ENCODE results near the gene DLG1. TPM values are rescaled to one million over a fixed set of nuclear protein-coding genes. Genes with fewer than 3 reads are reported as not detected.

Gene DLG1
- total RNA-seq, 2 experiments from 2014 or later = 58.8 to 78.4 TPM

DNA sequence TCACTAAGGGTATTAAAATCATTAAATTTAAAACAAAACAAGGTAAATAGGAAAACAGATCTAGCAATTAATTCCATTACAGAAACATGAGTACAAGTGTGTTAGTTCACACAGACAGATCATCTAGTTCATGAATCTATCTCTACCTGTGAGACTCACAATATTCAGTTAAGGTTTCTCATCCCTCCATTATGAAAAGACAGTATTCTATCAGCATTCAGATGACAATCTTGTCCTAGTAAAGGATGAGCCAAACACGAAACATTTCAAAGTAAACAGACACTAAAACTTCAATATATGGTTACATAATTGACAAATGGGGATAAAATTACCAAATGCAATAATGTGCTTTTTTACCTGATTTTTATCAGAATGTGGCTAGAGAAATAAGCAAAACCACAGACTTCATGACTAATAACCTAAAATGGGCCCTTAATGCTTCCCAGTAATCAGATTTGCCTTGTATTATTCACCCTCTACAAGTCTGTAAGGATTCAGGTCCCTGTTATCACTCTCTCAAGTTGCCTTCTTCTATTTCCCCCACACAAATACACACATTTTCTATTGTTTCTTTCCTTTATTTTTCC is 126.8 kb downstream of the DLG1 start:
- Mint-ChIP-seq H3K4me3 (no peak overlapping the region), H3K36me3 (ENCODE audit: low read depth) (no peaks in the 10 kb centered on the region), H3K9me3 (ENCODE audit: low read depth) (no peaks in the 10 kb centered on the region), H3K4me1 (peaks cover 18% of the 10 kb centered on the region), H3K27ac (no peak overlapping the region), H3K27me3 (no peaks in the 10 kb centered on the region)
- POLR2A ChIA-PET = no interaction called here
- DNase-seq (no peak), ATAC-seq (no peak)
- intact Hi-C loops (cut with DNase I, micrococcal nuclease) = no loop called here
- CTCF ChIA-PET = interaction anchor here (0.7 to 0.8 kb wide), 2 partner anchors 16 to 159 kb away, joined by 3 to 4 read pairs; no protein-coding TSS in a partner anchor

DNA sequence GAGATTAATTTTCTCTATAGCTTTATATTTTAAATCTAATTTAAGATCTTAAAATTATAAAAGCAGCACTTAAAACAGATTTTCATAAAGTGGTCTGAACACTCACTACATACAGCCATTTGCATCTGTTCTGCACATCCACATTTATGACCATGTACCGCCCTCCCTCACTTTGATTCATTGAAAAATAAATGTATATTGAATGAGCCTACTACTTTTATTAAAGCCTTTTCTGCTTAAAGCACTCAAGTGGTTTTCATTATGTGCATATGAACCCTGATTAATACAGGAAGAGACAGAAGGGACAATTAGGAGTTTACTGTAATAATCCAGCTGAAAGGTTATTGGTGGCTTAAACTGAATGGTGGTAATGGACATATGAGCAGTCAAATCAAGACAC is 129.4 kb downstream of the DLG1 start:
- peaks cover 14% of the 10 kb centered on the region for H3K4me1 Mint-ChIP-seq
- DNase-seq = no peak
- no peak overlapping the region for H3K4me3 Mint-ChIP-seq
- ChIA-PET CTCF (interaction anchor here (1.1 to 2.1 kb wide), 3 partner anchors 18 to 20 kb away, joined by 3 to 7 read pairs (median 3); no protein-coding TSS in a partner anchor), POLR2A (no interaction called here)
- no peak overlapping the region for H3K27ac Mint-ChIP-seq
- ATAC-seq = no peak
- no peaks in the 10 kb centered on the region for H3K9me3 Mint-ChIP-seq (ENCODE audit: low read depth)
- no peaks in the 10 kb centered on the region for H3K27me3 Mint-ChIP-seq
- intact Hi-C loops (cut with DNase I, micrococcal nuclease) = no loop called here
- H3K36me3 Mint-ChIP-seq (ENCODE audit: low read depth) = peaks cover 9% of the 10 kb centered on the region

DNA sequence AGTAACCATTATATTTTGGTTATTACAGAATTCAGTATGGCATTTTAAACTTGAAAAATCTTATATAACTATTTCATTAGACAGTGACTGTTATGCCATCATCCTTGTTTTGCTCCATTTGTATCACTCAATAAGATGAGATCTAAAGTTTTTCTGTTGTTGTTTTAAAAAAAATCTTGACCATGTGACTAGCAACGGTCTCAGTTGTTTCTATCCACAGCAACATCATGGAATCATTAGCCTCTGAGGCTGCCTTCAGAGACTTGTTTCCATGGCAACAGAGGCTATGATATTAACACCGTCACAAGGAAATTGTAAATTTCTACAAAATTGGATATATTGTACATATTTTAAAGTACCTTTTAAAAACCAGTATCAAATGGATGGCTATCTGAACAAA is 129.8 kb downstream of the DLG1 start:
- DNase-seq (no peak), ATAC-seq (no peak)
- intact Hi-C loops (cut with DNase I, micrococcal nuclease) = no loop called here
- Mint-ChIP-seq H3K9me3 (ENCODE audit: low read depth) (no peaks in the 10 kb centered on the region), H3K4me1 (peaks cover 14% of the 10 kb centered on the region), H3K36me3 (ENCODE audit: low read depth) (peaks cover 9% of the 10 kb centered on the region), H3K27me3 (no peaks in the 10 kb centered on the region), H3K4me3 (no peak overlapping the region), H3K27ac (no peak overlapping the region)
- ChIA-PET CTCF (interaction anchor here (1.1 to 2.1 kb wide), 3 partner anchors 18 to 20 kb away, joined by 3 to 7 read pairs (median 3); no protein-coding TSS in a partner anchor), POLR2A (no interaction called here)

DNA sequence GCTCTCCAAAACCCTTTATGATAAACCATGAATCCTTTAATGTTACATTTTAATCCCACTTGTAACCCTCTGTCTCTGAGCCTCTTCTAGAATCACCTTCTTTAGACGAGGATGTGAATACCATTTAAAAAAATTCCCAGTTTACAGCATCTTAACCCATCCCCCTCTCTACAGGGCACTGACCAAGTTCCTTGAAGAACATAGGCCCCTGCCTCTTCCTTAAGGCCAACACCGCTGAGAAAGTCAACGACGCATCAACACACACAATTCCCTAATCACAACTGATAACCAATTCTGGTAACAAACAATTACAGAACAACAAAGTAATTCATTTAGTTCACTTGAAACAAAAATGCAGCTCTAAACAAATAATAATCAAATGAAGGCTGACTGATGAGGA is 130.3 kb downstream of the DLG1 start:
- H3K4me1 Mint-ChIP-seq = peaks cover 17% of the 10 kb centered on the region
- CTCF ChIA-PET = interaction anchor here (1.1 to 2.1 kb wide), 3 partner anchors 18 to 21 kb away, joined by 3 to 7 read pairs (median 3); no protein-coding TSS in a partner anchor

DNA sequence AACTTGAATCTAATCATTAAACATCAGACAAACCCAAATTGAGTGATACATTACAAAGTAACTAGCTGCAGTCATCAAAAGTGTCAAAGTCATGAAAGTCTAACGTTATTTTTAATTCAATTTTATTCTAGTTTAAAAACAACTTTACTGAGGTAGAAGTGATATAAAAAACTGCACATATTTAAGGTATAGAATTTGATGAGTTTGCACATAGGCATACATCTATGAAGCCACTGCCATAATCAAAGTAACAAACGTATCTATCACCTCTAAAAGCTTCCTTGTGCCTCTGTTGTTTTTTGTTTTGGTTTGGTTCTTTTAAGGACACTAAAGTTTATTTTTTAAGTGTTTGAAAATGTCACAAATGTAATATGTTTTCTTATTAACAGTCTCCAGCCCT is 130.9 kb downstream of the DLG1 start:
- Mint-ChIP-seq H3K4me1 (peaks cover 21% of the 10 kb centered on the region), H3K4me3 (no peak overlapping the region), H3K27ac (no peak overlapping the region), H3K27me3 (no peaks in the 10 kb centered on the region), H3K36me3 (ENCODE audit: low read depth) (peaks cover 14% of the 10 kb centered on the region), H3K9me3 (ENCODE audit: low read depth) (no peaks in the 10 kb centered on the region)
- CTCF ChIA-PET = interaction anchor here (1.2 kb wide), 1 partner anchor 17 kb away, joined by 3 read pairs; no protein-coding TSS in a partner anchor
- no peak for ATAC-seq
- no peak for DNase-seq
- intact Hi-C loops (cut with DNase I, micrococcal nuclease) = no loop called here
- POLR2A ChIA-PET = no interaction called here

More for the DNA sequence above, 130.3 kb downstream of the DLG1 start:
- Mint-ChIP-seq H3K4me3 (no peak overlapping the region), H3K27me3 (no peaks in the 10 kb centered on the region), H3K9me3 (ENCODE audit: low read depth) (no peaks in the 10 kb centered on the region), H3K36me3 (ENCODE audit: low read depth) (peaks cover 11% of the 10 kb centered on the region), H3K27ac (no peak overlapping the region)
- POLR2A ChIA-PET = no interaction called here
- no peak for DNase-seq
- no peak for ATAC-seq
- intact Hi-C loops (cut with DNase I, micrococcal nuclease) = no loop called here

DNA sequence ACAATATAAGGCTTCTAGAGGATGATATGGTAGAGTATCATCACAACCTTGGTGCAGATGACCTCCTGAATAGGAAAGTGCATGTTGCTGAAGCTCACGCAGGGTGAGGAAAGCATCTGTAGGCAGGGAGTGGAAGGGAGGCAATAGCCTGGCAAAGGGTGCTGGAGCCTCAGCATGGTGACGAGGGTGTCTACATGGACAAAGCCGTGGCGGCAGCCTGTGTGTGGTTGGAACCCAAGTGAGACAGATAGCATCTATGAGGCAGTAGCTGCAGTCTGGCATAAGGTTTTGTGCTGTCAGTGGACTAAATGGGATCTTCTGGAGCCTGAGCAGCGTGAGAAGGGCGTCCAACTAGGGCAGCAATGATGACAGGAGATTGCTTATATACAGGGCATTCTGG is 132.5 kb downstream of the DLG1 start:
- no peak overlapping the region for H3K4me3 Mint-ChIP-seq
- CTCF ChIA-PET = interaction anchor here (0.9 to 1.0 kb wide), 3 partner anchors 9 to 336 kb away, joined by 3 read pairs; no protein-coding TSS in a partner anchor
- intact Hi-C loops (cut with DNase I, micrococcal nuclease) = no loop called here

DNA sequence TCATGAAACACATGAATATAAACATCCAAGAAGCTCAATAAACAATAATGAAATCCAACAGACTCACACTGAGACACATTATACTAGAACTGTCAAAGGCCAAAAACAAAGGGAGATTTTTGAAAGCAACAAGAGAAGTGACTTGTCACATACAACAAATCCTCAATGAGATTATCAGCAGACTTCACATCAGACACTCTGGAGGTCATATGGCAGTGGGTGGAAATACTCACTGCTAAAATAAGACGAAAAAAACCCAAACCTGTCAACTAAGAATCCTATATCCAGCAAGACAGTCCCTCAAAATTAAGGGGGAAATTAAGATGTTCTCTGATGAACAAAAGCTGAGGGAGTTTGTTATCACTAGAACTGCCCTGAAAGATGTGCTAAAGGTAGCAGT is 143.4 kb downstream of the DLG1 start:
- Mint-ChIP-seq H3K27me3 (no peaks in the 10 kb centered on the region), H3K4me1 (no peaks in the 10 kb centered on the region), H3K27ac (no peak overlapping the region), H3K36me3 (ENCODE audit: low read depth) (peaks cover 46% of the 10 kb centered on the region), H3K9me3 (ENCODE audit: low read depth) (peaks cover 28% of the 10 kb centered on the region), H3K4me3 (no peak overlapping the region)
- CTCF ChIA-PET = interaction anchor here (1.4 kb wide), 1 partner anchor 20 kb away, joined by 6 read pairs; no protein-coding TSS in a partner anchor
- ATAC-seq (no peak), DNase-seq (no peak)
- intact Hi-C loops (cut with DNase I, micrococcal nuclease) = no loop called here
- POLR2A ChIA-PET = no interaction called here

More for the DNA sequence above, 132.5 kb downstream of the DLG1 start:
- ATAC-seq (no peak), DNase-seq (no peak)
- Mint-ChIP-seq H3K36me3 (ENCODE audit: low read depth) (peaks cover 14% of the 10 kb centered on the region), H3K9me3 (ENCODE audit: low read depth) (no peaks in the 10 kb centered on the region), H3K27me3 (no peaks in the 10 kb centered on the region), H3K27ac (no peak overlapping the region), H3K4me1 (peaks cover 19% of the 10 kb centered on the region)
- POLR2A ChIA-PET = no interaction called here

DNA sequence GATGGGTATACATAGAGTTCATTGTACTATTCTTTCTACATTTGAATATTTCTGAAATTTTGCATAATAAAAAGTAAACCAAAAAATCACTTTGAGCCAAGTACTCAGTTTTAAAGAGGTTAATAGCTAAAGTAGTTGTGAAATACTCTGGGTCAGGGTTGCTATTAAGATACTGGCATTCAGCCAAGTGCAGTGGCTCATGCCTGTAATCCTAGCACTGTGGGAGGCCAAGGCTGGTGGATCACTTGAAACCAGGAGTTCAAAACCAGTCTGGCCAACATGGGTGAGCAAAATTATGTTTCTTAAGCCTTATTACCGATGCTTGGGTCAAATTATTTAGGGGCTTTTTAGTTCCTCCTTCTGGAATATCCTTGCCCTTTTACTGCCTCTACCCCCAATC is 146.8 kb downstream of the DLG1 start:
- intact Hi-C loops (cut with DNase I, micrococcal nuclease) = no loop called here
- Mint-ChIP-seq H3K4me1 (peaks cover 2% of the 10 kb centered on the region), H3K27ac (no peak overlapping the region), H3K4me3 (no peak overlapping the region), H3K9me3 (ENCODE audit: low read depth) (peaks cover 13% of the 10 kb centered on the region), H3K36me3 (ENCODE audit: low read depth) (peaks cover 36% of the 10 kb centered on the region), H3K27me3 (no peaks in the 10 kb centered on the region)
- POLR2A ChIA-PET = no interaction called here
- CTCF ChIA-PET = interaction anchor here (1.2 to 1.5 kb wide), 3 partner anchors 12 to 28 kb away, joined by 3 to 4 read pairs (median 3); no protein-coding TSS in a partner anchor
- ATAC-seq (no peak), DNase-seq (no peak)

DNA sequence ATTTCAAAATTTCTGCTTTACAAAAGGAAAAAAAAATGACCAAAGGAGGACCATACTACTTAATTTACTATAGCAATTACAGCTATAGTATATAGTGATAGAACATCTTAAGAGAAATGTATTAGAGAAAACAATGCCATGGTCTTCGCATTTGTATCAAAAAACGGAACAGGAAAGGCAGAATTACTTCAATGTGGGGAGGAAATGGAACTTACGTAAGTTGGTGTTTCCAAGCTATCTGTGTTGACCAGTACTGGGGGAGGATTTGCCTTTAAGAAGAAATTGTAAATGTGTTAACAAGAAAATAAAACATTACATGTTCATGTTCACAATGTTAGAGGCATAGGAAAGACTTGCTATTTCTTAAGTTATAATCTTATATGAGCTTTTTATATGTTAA is 148.9 kb downstream of the DLG1 start:
- Mint-ChIP-seq H3K27ac (no peak overlapping the region), H3K27me3 (no peaks in the 10 kb centered on the region), H3K4me3 (no peak overlapping the region), H3K9me3 (ENCODE audit: low read depth) (no peaks in the 10 kb centered on the region), H3K36me3 (ENCODE audit: low read depth) (peaks cover 26% of the 10 kb centered on the region), H3K4me1 (peaks cover 8% of the 10 kb centered on the region)
- CTCF ChIA-PET = interaction anchor here (1.0 kb wide), 1 partner anchor 415 kb away, joined by 3 read pairs; no protein-coding TSS in a partner anchor
- POLR2A ChIA-PET = no interaction called here
- intact Hi-C loops (cut with DNase I, micrococcal nuclease) = no loop called here
- no peak for ATAC-seq
- DNase-seq = no peak

DNA sequence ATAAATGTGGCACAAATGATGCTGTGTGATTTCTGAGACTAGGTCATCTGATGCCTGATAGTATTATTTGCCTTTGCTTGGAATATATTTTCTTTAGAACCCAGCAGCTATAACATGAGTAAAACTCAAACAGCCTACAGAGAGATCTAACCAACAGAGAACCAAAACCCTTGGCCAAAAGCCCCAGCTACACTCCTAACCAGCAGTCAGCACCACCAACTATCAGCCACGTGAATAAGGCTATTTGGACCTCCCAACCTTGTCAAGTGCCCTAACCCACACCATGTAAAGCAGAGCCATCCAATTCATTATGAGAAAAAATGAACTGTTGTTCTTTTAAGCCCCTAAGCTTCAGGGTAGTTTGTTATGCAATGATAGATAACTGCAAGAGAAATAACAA is 154.2 kb downstream of the DLG1 start:
- intact Hi-C loops (cut with DNase I, micrococcal nuclease) = no loop called here
- ChIA-PET CTCF (interaction anchor here (0.9 to 1.0 kb wide), 2 partner anchors 10 to 46 kb away, joined by 3 to 5 read pairs; no protein-coding TSS in a partner anchor), POLR2A (no interaction called here)
- Mint-ChIP-seq H3K36me3 (ENCODE audit: low read depth) (peaks cover 28% of the 10 kb centered on the region), H3K4me1 (peaks cover 22% of the 10 kb centered on the region), H3K27ac (no peak overlapping the region), H3K4me3 (no peak overlapping the region), H3K27me3 (no peaks in the 10 kb centered on the region), H3K9me3 (ENCODE audit: low read depth) (no peaks in the 10 kb centered on the region)
- ATAC-seq (no peak), DNase-seq (no peak)

DNA sequence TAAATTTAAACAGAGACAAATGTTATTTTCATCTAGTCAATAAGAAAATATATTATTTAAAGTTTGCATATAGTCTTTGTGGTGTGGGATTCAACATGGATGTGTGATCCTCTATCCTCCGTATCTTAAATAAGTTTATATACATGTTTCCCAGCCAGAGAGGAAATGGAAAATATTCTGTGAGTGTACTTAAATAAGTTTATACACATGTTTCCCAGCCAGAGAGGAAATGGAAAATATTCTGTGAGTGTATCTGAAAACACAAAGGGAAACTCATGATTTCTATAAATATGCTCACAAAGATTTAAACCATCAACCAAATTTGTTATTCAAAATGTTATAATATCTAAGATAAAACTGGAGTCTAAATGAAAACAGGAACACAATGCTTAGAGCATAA is 158.8 kb downstream of the DLG1 start:
- POLR2A ChIA-PET = no interaction called here
- H3K27me3 Mint-ChIP-seq = no peaks in the 10 kb centered on the region

DNA sequence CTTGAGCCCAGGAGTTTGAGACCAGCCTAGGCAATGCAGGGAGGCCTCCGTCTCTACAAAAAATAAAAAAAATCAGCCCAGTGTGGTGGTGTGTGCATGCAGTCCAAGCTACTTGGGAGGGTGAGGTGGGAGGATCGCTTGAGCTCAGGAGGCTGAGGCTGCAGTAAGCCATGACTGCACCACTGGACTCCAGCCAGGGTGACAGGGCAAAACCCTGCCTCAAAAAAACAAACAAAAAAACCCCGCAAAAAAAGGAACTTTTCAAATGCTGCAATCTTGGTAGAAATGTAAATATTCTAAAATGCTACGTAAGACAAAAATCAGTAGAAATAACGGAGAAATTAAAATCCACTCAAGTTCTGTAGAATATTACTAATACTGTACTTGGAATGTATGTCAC is 160.7 kb downstream of the DLG1 start:
- Mint-ChIP-seq H3K4me3 (no peak overlapping the region), H3K4me1 (peaks cover 11% of the 10 kb centered on the region), H3K27ac (no peak overlapping the region), H3K36me3 (ENCODE audit: low read depth) (peaks cover 54% of the 10 kb centered on the region), H3K9me3 (ENCODE audit: low read depth) (peaks cover 10% of the 10 kb centered on the region), H3K27me3 (no peaks in the 10 kb centered on the region)
- DNase-seq (no peak), ATAC-seq (no peak)
- CTCF ChIA-PET = interaction anchor here (0.6 to 1.5 kb wide), 2 partner anchors 14 to 274 kb away, joined by 4 read pairs; no protein-coding TSS in a partner anchor
- POLR2A ChIA-PET = no interaction called here
- intact Hi-C loops (cut with DNase I, micrococcal nuclease) = no loop called here

More for the DNA sequence above, 158.8 kb downstream of the DLG1 start:
- H3K27ac Mint-ChIP-seq = no peak overlapping the region
- ATAC-seq (no peak), DNase-seq (no peak)
- no peak overlapping the region for H3K4me3 Mint-ChIP-seq
- CTCF ChIA-PET = interaction anchor here (1.5 kb wide), 1 partner anchor 12 kb away, joined by 4 read pairs; no protein-coding TSS in a partner anchor
- H3K36me3 Mint-ChIP-seq (ENCODE audit: low read depth) = peaks cover 43% of the 10 kb centered on the region
- H3K4me1 Mint-ChIP-seq = peaks cover 14% of the 10 kb centered on the region
- H3K9me3 Mint-ChIP-seq (ENCODE audit: low read depth) = peaks cover 10% of the 10 kb centered on the region
- intact Hi-C loops (cut with DNase I, micrococcal nuclease) = no loop called here

All from activated CD4-positive, alpha-beta T cell treated with anti-CD3 and anti-CD28 coated beads for 36 hours (primary cell).